Neural cell (in vitro differentiated cells): Measurements from ENCODE around the gene LDAH.

Experiments used
- CTCF ChIP-seq: fragments of 450-650 bp; IDR thresholded peaks from 2 replicates; pipeline ENCODE4 v1.5.1; 2014; ENCODE audit warnings: antibody characterized with exemption, mild to moderate bottlenecking, moderate library complexity; ENCODE audit not compliant: poor library complexity, severe bottlenecking
- EZH2 ChIP-seq: fragments of 200-600, 300-800 bp; shearing (Covaris generic), sonication (generic); IDR thresholded peaks from 2 replicates; pipeline ENCODE4 v1.6.1; 2014; ENCODE audit warnings: antibody characterized with exemption, low read length, borderline replicate concordance, mild to moderate bottlenecking; ENCODE audit not compliant: insufficient read depth, poor library complexity, severe bottlenecking
- MXI1 ChIP-seq: fragments of 450-650 bp; conservative IDR thresholded peaks from 2 replicates; pipeline ENCODE4 v1.6.1; 2014; ENCODE audit warnings: antibody characterized with exemption, mild to moderate bottlenecking; ENCODE audit not compliant: poor library complexity, severe bottlenecking
- POLR2AphosphoS5 ChIP-seq: IDR thresholded peaks from 2 replicates; pipeline ENCODE4 v1.6.1; 2012
- RAD21 ChIP-seq: fragments of 450-650 bp; conservative IDR thresholded peaks from 2 replicates; pipeline ENCODE4 v1.6.1; 2014; ENCODE audit warnings: antibody characterized with exemption, mild to moderate bottlenecking, moderate library complexity
- SMC3 ChIP-seq: fragments of 450-650 bp; conservative IDR thresholded peaks from 2 replicates; pipeline ENCODE4 v1.6.1; 2014; ENCODE audit warnings: antibody characterized with exemption, mild to moderate bottlenecking, moderate library complexity; ENCODE audit not compliant: poor library complexity
- TAF1 ChIP-seq: IDR thresholded peaks from 2 replicates; pipeline ENCODE4 v1.6.1; 2012; ENCODE audit warnings: low read depth
- TF ChIP-seq, protein P1 (sequence below): IDR thresholded peaks from 2 replicates; pipeline ENCODE4 v1.6.1; 2012; ENCODE audit warnings: borderline replicate concordance

DNA sequence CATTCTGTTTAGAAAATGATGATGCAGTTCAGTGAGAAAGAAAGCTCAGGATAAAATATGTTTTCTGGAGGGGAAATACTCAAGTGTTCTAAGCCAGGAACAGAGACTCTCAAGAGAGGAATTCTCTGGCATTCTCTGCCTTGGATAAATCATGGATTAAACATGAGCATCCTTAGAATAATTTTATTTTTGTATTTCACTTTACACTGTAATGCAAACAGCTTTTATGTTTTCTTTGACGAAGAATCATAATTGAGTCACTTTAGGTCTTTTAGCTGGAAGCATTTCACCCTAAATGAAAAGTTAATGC is 144.9 kb downstream of the LDAH start:
- no peak for TF ChIP-seq CTCF
- no peak for TF ChIP-seq POLR2AphosphoS5
- TF ChIP-seq, protein P1, sequence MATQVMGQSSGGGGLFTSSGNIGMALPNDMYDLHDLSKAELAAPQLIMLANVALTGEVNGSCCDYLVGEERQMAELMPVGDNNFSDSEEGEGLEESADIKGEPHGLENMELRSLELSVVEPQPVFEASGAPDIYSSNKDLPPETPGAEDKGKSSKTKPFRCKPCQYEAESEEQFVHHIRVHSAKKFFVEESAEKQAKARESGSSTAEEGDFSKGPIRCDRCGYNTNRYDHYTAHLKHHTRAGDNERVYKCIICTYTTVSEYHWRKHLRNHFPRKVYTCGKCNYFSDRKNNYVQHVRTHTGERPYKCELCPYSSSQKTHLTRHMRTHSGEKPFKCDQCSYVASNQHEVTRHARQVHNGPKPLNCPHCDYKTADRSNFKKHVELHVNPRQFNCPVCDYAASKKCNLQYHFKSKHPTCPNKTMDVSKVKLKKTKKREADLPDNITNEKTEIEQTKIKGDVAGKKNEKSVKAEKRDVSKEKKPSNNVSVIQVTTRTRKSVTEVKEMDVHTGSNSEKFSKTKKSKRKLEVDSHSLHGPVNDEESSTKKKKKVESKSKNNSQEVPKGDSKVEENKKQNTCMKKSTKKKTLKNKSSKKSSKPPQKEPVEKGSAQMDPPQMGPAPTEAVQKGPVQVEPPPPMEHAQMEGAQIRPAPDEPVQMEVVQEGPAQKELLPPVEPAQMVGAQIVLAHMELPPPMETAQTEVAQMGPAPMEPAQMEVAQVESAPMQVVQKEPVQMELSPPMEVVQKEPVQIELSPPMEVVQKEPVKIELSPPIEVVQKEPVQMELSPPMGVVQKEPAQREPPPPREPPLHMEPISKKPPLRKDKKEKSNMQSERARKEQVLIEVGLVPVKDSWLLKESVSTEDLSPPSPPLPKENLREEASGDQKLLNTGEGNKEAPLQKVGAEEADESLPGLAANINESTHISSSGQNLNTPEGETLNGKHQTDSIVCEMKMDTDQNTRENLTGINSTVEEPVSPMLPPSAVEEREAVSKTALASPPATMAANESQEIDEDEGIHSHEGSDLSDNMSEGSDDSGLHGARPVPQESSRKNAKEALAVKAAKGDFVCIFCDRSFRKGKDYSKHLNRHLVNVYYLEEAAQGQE: no peak
- no peak for TF ChIP-seq TAF1
- TF ChIP-seq MXI1: no peak
- TF ChIP-seq EZH2: no peak
- TF ChIP-seq RAD21: no peak
- no peak for TF ChIP-seq SMC3
